WTC11 (cell line): ENCODE data around the gene PM20D2. TPM values are rescaled to one million over a fixed set of nuclear protein-coding genes. Genes with fewer than 3 reads are reported as not detected.

Experiments
- ATAC-seq: fragments of 200-7000 bp; cut with Tn5 transposase; 2 replicates; pipeline ENCODE4 v1.10.0; 2021; ENCODE audit warnings: mild to moderate bottlenecking, moderate library complexity
- CTCF ChIA-PET: fragments of 300-600 bp; sonication (Branson Sonifier 250); formaldehyde crosslinking; loops from one replicate; lab custom pipeline; 2021; ENCODE audit warnings: antibody characterized with exemption; lab: Charles Lee
- POLR2A ChIA-PET: fragments of 350-600 bp; sonication (Branson Sonifier 250); formaldehyde crosslinking; loops from one replicate; lab custom pipeline; 2021; ENCODE audit warnings: antibody characterized with exemption; lab: Charles Lee
- DNase-seq: peaks from one replicate; pipeline ENCODE4 v3.0.0; 2021; ENCODE audit warnings: low spot score
- H3K27ac Mint-ChIP-seq: 2 replicates; pipeline ENCODE4 v1.8.0; 2021; ENCODE audit warnings: mixed read lengths
- H3K27me3 Mint-ChIP-seq: 2 replicates; pipeline ENCODE4 v1.8.0; 2021; ENCODE audit warnings: low read depth, mild to moderate bottlenecking, moderate library complexity, mixed read lengths
- H3K36me3 Mint-ChIP-seq: 2 replicates; pipeline ENCODE4 v1.8.0; 2021; ENCODE audit warnings: mixed read lengths
- H3K4me1 Mint-ChIP-seq: 2 replicates; pipeline ENCODE4 v1.8.0; 2022; ENCODE audit warnings: mixed read lengths
- H3K4me3 Mint-ChIP-seq: 2 replicates; pipeline ENCODE4 v1.8.0; 2021; ENCODE audit warnings: mild to moderate bottlenecking, moderate library complexity, mixed read lengths
- H3K9me3 Mint-ChIP-seq: 2 replicates; pipeline ENCODE4 v1.8.0; 2021; ENCODE audit warnings: mixed read lengths
- ATF1 ChIP-seq: sonication (generic); formaldehyde crosslinking; IDR thresholded peaks from 2 replicates; pipeline ENCODE4 v1.8.1; 2023; ENCODE audit warnings: mild to moderate bottlenecking, moderate library complexity, missing genetic modification reagents
- CBFB ChIP-seq: sonication (generic); formaldehyde crosslinking; IDR thresholded peaks from 2 replicates; pipeline ENCODE4 v1.8.1; 2022; ENCODE audit warnings: mild to moderate bottlenecking, low read depth, missing genetic modification reagents
- CREB1 ChIP-seq: sonication (generic); formaldehyde crosslinking; IDR thresholded peaks from 2 replicates; pipeline ENCODE4 v1.8.0; 2023; ENCODE audit warnings: mild to moderate bottlenecking, missing genetic modification reagents
- ELF4 ChIP-seq: sonication (generic); formaldehyde crosslinking; IDR thresholded peaks from 2 replicates; pipeline ENCODE4 v1.8.1; 2022; ENCODE audit warnings: low read depth, mild to moderate bottlenecking, moderate library complexity, missing genetic modification reagents
- EMX1 ChIP-seq: fragments of 250-450 bp; sonication (Bioruptor Pico); IDR thresholded peaks from 2 replicates; pipeline ENCODE4 v1.8.0; 2021; ENCODE audit warnings: mild to moderate bottlenecking
- FOXJ3 ChIP-seq: sonication (generic); formaldehyde crosslinking; IDR thresholded peaks from 2 replicates; pipeline ENCODE4 v1.9.0; 2021; ENCODE audit warnings: missing genetic modification reagents, mild to moderate bottlenecking, borderline replicate concordance
- FOXK1 ChIP-seq: sonication (generic); formaldehyde crosslinking; IDR thresholded peaks from 2 replicates; pipeline ENCODE4 v1.8.0; 2022; ENCODE audit warnings: mild to moderate bottlenecking, moderate library complexity, missing genetic modification reagents
- HMGA2 ChIP-seq: fragments of 250-450 bp; sonication (Bioruptor Pico); IDR thresholded peaks from 2 replicates; pipeline ENCODE4 v1.4.0; 2021; ENCODE audit warnings: mild to moderate bottlenecking, moderate library complexity
- IRF2 ChIP-seq: sonication (generic); formaldehyde crosslinking; IDR thresholded peaks from 2 replicates; pipeline ENCODE4 v1.8.0; 2022; ENCODE audit warnings: low read depth, missing genetic modification reagents, borderline replicate concordance
- MXD4 ChIP-seq: fragments of 250-450 bp; sonication (Bioruptor Pico); IDR thresholded peaks from 2 replicates; pipeline ENCODE4 v1.8.0; 2021; ENCODE audit warnings: mild to moderate bottlenecking, moderate library complexity, borderline replicate concordance
- NFATC4 ChIP-seq: fragments of 250-450 bp; sonication (Bioruptor Pico); IDR thresholded peaks from 2 replicates; pipeline ENCODE4 v1.9.0; 2021; ENCODE audit warnings: mild to moderate bottlenecking
- OVOL2 ChIP-seq: fragments of 250-450 bp; sonication (Bioruptor Pico); IDR thresholded peaks from 2 replicates; pipeline ENCODE4 v1.9.0; 2021; ENCODE audit warnings: mild to moderate bottlenecking, borderline replicate concordance
- PRRX2 ChIP-seq: fragments of 250-450 bp; sonication (Bioruptor Pico); IDR thresholded peaks from 2 replicates; pipeline ENCODE4 v1.8.0; 2021; ENCODE audit warnings: mild to moderate bottlenecking
- SMAD4 ChIP-seq: sonication (generic); formaldehyde crosslinking; IDR thresholded peaks from 2 replicates; pipeline ENCODE4 v1.8.0; 2022; ENCODE audit warnings: mild to moderate bottlenecking, missing genetic modification reagents
- SP1 ChIP-seq: sonication (generic); formaldehyde crosslinking; conservative IDR thresholded peaks from 2 replicates; pipeline ENCODE4 v1.8.1; 2022; ENCODE audit warnings: missing genetic modification reagents
- TEAD1 ChIP-seq: sonication (generic); formaldehyde crosslinking; IDR thresholded peaks from 2 replicates; pipeline ENCODE4 v1.8.0; 2022; ENCODE audit warnings: mild to moderate bottlenecking, missing genetic modification reagents
- ZBTB21 ChIP-seq: sonication (generic); formaldehyde crosslinking; IDR thresholded peaks from 2 replicates; pipeline ENCODE4 v1.8.1; 2023; ENCODE audit warnings: mild to moderate bottlenecking, missing genetic modification reagents, borderline replicate concordance
- ZNF219 ChIP-seq: sonication (generic); formaldehyde crosslinking; IDR thresholded peaks from 2 replicates; pipeline ENCODE4 v1.8.0; 2023; ENCODE audit warnings: missing genetic modification reagents, mild to moderate bottlenecking, borderline replicate concordance
- ZNF671 ChIP-seq: fragments of 250-450 bp; sonication (Bioruptor Pico); IDR thresholded peaks from 2 replicates; pipeline ENCODE4 v1.8.0; 2021; ENCODE audit warnings: mild to moderate bottlenecking
- total RNA-seq: library from RNA; stranded (reverse); gene quantifications from 3 replicates; pipeline ENCODE4 v1.2.3, GENCODE V29; 2021
- TF ChIP-seq, protein P1 (sequence below): sonication (generic); formaldehyde crosslinking; IDR thresholded peaks from 2 replicates; pipeline ENCODE4 v1.8.0; 2023; ENCODE audit warnings: mild to moderate bottlenecking, missing genetic modification reagents
- TF ChIP-seq, protein P2 (sequence below): sonication (generic); formaldehyde crosslinking; IDR thresholded peaks from 2 replicates; pipeline ENCODE4 v1.8.0; 2022; ENCODE audit warnings: mild to moderate bottlenecking, missing genetic modification reagents
- TF ChIP-seq, protein P3 (sequence below): sonication (generic); formaldehyde crosslinking; IDR thresholded peaks from 2 replicates; pipeline ENCODE4 v1.8.1; 2023; ENCODE audit warnings: mild to moderate bottlenecking, missing genetic modification reagents, borderline replicate concordance
- TF ChIP-seq, protein P4 (sequence below): sonication (generic); formaldehyde crosslinking; IDR thresholded peaks from 2 replicates; pipeline ENCODE4 v1.8.0; 2022; ENCODE audit warnings: mild to moderate bottlenecking, missing genetic modification reagents
- TF ChIP-seq, protein P5 (sequence below): sonication (generic); formaldehyde crosslinking; IDR thresholded peaks from 2 replicates; pipeline ENCODE4 v1.8.0; 2022; ENCODE audit warnings: mild to moderate bottlenecking, missing genetic modification reagents
- TF ChIP-seq, protein P6 (sequence below): sonication (generic); formaldehyde crosslinking; IDR thresholded peaks from 2 replicates; pipeline ENCODE4 v1.8.1; 2023; ENCODE audit warnings: mild to moderate bottlenecking, missing genetic modification reagents, moderate library complexity

The PM20D2 gene
- total RNA-seq, 1 experiment from 2014 or later = 4.9 TPM

DNA sequence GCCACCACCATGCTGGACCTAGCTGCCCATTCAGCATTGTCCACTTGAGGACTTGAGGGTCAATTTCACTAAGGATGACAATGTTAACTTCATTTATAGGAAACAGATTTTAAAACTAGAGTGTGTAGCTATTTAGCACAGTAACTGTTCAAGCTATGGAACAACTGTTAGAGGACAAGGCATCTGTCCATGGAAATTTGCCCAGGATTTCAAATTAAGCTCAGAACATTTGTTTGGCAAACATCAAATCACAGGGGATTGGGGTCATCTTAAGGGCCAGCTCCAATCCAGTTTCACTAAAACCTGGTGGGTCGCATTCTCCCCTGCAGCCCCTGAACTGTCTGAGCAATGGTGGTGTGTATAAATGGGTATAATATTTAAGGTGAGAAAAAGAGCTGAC is 35.1 kb downstream of the PM20D2 start:
- Mint-ChIP-seq H3K27ac (no peak overlapping the region), H3K9me3 (no peaks in the 10 kb centered on the region), H3K36me3 (no peaks in the 10 kb centered on the region), H3K4me1 (no peaks in the 10 kb centered on the region), H3K27me3 (0 out of 2 replicates have a peak, but pooled peaks cover 2% of the 10 kb centered on the region), H3K4me3 (no peak overlapping the region)
- ATAC-seq = no peak
- POLR2A ChIA-PET = no interaction called here
- no peak for DNase-seq
- TF ChIP-seq ELF4 (CRISPR knock-in tag) (no peak), ZNF219 (CRISPR knock-in tag) (no peak), TEAD1 (CRISPR knock-in tag) (no peak), PRRX2 (CRISPR knock-in tag) (no peak), FOXJ3 (CRISPR knock-in tag) (no peak), FOXK1 (CRISPR knock-in tag) (no peak), NFATC4 (CRISPR knock-in tag) (no peak), SP1 (CRISPR knock-in tag) (no peak), SMAD4 (CRISPR knock-in tag) (no peak), IRF2 (CRISPR knock-in tag) (no peak), MXD4 (CRISPR knock-in tag) (no peak), EMX1 (no peak), CREB1 (CRISPR knock-in tag) (no peak), ZNF671 (CRISPR knock-in tag) (no peak), ZBTB21 (no peak)
- TF ChIP-seq, protein P1, sequence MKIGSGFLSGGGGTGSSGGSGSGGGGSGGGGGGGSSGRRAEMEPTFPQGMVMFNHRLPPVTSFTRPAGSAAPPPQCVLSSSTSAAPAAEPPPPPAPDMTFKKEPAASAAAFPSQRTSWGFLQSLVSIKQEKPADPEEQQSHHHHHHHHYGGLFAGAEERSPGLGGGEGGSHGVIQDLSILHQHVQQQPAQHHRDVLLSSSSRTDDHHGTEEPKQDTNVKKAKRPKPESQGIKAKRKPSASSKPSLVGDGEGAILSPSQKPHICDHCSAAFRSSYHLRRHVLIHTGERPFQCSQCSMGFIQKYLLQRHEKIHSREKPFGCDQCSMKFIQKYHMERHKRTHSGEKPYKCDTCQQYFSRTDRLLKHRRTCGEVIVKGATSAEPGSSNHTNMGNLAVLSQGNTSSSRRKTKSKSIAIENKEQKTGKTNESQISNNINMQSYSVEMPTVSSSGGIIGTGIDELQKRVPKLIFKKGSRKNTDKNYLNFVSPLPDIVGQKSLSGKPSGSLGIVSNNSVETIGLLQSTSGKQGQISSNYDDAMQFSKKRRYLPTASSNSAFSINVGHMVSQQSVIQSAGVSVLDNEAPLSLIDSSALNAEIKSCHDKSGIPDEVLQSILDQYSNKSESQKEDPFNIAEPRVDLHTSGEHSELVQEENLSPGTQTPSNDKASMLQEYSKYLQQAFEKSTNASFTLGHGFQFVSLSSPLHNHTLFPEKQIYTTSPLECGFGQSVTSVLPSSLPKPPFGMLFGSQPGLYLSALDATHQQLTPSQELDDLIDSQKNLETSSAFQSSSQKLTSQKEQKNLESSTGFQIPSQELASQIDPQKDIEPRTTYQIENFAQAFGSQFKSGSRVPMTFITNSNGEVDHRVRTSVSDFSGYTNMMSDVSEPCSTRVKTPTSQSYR = no peak
- TF ChIP-seq, protein P2, sequence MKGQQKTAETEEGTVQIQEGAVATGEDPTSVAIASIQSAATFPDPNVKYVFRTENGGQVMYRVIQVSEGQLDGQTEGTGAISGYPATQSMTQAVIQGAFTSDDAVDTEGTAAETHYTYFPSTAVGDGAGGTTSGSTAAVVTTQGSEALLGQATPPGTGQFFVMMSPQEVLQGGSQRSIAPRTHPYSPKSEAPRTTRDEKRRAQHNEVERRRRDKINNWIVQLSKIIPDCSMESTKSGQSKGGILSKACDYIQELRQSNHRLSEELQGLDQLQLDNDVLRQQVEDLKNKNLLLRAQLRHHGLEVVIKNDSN (CRISPR knock-in tag) = no peak
- TF ChIP-seq, protein P3, sequence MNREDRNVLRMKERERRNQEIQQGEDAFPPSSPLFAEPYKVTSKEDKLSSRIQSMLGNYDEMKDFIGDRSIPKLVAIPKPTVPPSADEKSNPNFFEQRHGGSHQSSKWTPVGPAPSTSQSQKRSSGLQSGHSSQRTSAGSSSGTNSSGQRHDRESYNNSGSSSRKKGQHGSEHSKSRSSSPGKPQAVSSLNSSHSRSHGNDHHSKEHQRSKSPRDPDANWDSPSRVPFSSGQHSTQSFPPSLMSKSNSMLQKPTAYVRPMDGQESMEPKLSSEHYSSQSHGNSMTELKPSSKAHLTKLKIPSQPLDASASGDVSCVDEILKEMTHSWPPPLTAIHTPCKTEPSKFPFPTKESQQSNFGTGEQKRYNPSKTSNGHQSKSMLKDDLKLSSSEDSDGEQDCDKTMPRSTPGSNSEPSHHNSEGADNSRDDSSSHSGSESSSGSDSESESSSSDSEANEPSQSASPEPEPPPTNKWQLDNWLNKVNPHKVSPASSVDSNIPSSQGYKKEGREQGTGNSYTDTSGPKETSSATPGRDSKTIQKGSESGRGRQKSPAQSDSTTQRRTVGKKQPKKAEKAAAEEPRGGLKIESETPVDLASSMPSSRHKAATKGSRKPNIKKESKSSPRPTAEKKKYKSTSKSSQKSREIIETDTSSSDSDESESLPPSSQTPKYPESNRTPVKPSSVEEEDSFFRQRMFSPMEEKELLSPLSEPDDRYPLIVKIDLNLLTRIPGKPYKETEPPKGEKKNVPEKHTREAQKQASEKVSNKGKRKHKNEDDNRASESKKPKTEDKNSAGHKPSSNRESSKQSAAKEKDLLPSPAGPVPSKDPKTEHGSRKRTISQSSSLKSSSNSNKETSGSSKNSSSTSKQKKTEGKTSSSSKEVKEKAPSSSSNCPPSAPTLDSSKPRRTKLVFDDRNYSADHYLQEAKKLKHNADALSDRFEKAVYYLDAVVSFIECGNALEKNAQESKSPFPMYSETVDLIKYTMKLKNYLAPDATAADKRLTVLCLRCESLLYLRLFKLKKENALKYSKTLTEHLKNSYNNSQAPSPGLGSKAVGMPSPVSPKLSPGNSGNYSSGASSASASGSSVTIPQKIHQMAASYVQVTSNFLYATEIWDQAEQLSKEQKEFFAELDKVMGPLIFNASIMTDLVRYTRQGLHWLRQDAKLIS (CRISPR knock-in tag) = no peak
- CTCF ChIA-PET = interaction anchor here (1.3 kb wide), 1 partner anchor 131 kb away, joined by 3 read pairs; no protein-coding TSS in a partner anchor

DNA sequence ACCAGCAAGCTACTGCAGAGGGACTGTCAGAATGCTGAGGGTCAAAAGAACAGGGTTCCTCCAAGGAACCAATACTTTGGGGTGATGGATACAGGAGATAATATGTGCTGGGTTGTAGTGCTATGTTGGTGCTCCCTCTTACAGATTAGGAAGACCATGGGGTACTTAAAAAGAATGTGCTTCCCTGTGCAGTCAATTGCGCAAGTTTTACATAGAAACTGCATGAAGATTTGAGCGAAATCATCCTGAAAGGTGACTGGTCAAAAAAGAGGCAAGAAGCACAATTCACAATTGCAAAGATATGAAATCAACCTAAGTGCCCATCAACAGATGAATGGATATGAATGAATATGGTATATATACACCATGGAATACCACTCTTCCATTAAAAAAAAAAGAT is 37.4 kb downstream of the PM20D2 start:
- ATAC-seq = no peak

More for the DNA sequence above, 37.4 kb downstream of the PM20D2 start:
- POLR2A ChIA-PET = no interaction called here
- no peak for TF ChIP-seq HMGA2 (CRISPR knock-in tag)
- TF ChIP-seq CBFB (CRISPR knock-in tag) = no peak
- TF ChIP-seq ATF1 (CRISPR knock-in tag) = no peak
- TF ChIP-seq PRRX2 (CRISPR knock-in tag) = no peak
- TF ChIP-seq OVOL2 (CRISPR knock-in tag) = no peak
- TF ChIP-seq, protein P4, sequence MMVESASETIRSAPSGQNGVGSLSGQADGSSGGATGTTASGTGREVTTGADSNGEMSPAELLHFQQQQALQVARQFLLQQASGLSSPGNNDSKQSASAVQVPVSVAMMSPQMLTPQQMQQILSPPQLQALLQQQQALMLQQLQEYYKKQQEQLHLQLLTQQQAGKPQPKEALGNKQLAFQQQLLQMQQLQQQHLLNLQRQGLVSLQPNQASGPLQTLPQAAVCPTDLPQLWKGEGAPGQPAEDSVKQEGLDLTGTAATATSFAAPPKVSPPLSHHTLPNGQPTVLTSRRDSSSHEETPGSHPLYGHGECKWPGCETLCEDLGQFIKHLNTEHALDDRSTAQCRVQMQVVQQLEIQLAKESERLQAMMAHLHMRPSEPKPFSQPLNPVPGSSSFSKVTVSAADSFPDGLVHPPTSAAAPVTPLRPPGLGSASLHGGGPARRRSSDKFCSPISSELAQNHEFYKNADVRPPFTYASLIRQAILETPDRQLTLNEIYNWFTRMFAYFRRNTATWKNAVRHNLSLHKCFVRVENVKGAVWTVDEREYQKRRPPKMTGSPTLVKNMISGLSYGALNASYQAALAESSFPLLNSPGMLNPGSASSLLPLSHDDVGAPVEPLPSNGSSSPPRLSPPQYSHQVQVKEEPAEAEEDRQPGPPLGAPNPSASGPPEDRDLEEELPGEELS (CRISPR knock-in tag) = no peak
- TF ChIP-seq, protein P5, sequence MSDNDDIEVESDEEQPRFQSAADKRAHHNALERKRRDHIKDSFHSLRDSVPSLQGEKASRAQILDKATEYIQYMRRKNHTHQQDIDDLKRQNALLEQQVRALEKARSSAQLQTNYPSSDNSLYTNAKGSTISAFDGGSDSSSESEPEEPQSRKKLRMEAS (CRISPR knock-in tag) = no peak
- TF ChIP-seq, protein P6, sequence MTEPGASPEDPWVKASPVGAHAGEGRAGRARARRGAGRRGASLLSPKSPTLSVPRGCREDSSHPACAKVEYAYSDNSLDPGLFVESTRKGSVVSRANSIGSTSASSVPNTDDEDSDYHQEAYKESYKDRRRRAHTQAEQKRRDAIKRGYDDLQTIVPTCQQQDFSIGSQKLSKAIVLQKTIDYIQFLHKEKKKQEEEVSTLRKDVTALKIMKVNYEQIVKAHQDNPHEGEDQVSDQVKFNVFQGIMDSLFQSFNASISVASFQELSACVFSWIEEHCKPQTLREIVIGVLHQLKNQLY (CRISPR knock-in tag) = no peak
- Mint-ChIP-seq H3K4me1 (no peaks in the 10 kb centered on the region), H3K4me3 (no peak overlapping the region), H3K9me3 (no peaks in the 10 kb centered on the region), H3K27ac (no peak overlapping the region), H3K27me3 (no peaks in the 10 kb centered on the region), H3K36me3 (no peaks in the 10 kb centered on the region)
- CTCF ChIA-PET = interaction anchor here (0.8 kb wide), 1 partner anchor 8 kb away, joined by 3 read pairs; no protein-coding TSS in a partner anchor
- no peak for DNase-seq
